MG63 (cell line): ENCODE measurements around the gene TRPV5. TPM values are rescaled to one million over a fixed set of nuclear protein-coding genes. Genes with fewer than 3 reads are reported as not detected.

Experiments used
- DNase-seq: peaks from one replicate; pipeline ENCODE4 v3.0.0-alpha.2; 2020
- H3K27me3 ChIP-seq: fragments of 250-450 bp; sonication (Bioruptor Pico); 2 replicates; pipeline ENCODE4 v1.5.1; 2020; ENCODE audit warnings: mild to moderate bottlenecking, moderate library complexity
- H3K36me3 ChIP-seq: fragments of 250-450 bp; sonication (Bioruptor Pico); 2 replicates; pipeline ENCODE4 v1.5.1; 2020; ENCODE audit warnings: mild to moderate bottlenecking, moderate library complexity
- H3K4me3 ChIP-seq: fragments of 250-450 bp; sonication (Bioruptor Pico); 2 replicates; pipeline ENCODE4 v1.5.1; 2020; ENCODE audit warnings: mild to moderate bottlenecking, moderate library complexity
- H3K9me3 ChIP-seq: fragments of 250-450 bp; sonication (Bioruptor Pico); 2 replicates; pipeline ENCODE4 v1.5.1; 2020; ENCODE audit warnings: mild to moderate bottlenecking, moderate library complexity
- total RNA-seq: library from RNA; depleted of rRNA; stranded (reverse); fragments of >200 nt; shearing (Covaris generic); gene quantifications from 2 replicates; pipeline ENCODE4 v1.2.3, GENCODE V29; 2014; ENCODE audit warnings: low replicate concordance

Gene TRPV5
- total RNA-seq, 1 experiment from 2014 or later, result not detected

GRCh38 chr7:142923391-142923790 lies 10.2 kb downstream of the TRPV5 start:
- Histone ChIP-seq H3K4me3 (no peak overlapping the region), H3K27me3 (no peaks in the 10 kb centered on the region), H3K9me3 (no peaks in the 10 kb centered on the region), H3K36me3 (no peaks in the 10 kb centered on the region)
- DNase-seq, result no peak

- H3K9me3 ChIP-seq, result no peaks in the 10 kb centered on the region
- no peak for DNase-seq
- H3K4me3 ChIP-seq, result no peak overlapping the region
- H3K27me3 ChIP-seq, result no peaks in the 10 kb centered on the region
- no peaks in the 10 kb centered on the region for H3K36me3 ChIP-seq
These were observed 13.9 kb downstream of the TRPV5 start for GRCh38 chr7:142919656-142920055.

GRCh38 chr7:142918901-142919300 lies 14.6 kb downstream of the TRPV5 start:
- Histone ChIP-seq H3K27me3 (no peaks in the 10 kb centered on the region), H3K36me3 (no peaks in the 10 kb centered on the region), H3K9me3 (no peaks in the 10 kb centered on the region), H3K4me3 (no peak overlapping the region)
- DNase-seq, result no peak

GRCh38 chr7:142917447-142917846 lies 16.1 kb downstream of the TRPV5 start:
- no peak for DNase-seq
- Histone ChIP-seq H3K4me3 (no peak overlapping the region), H3K36me3 (no peaks in the 10 kb centered on the region), H3K27me3 (no peaks in the 10 kb centered on the region), H3K9me3 (no peaks in the 10 kb centered on the region)

GRCh38 chr7:142916508-142916907 lies 17.0 kb downstream of the TRPV5 start:
- H3K9me3 ChIP-seq, result no peaks in the 10 kb centered on the region
- DNase-seq, result no peak
- no peaks in the 10 kb centered on the region for H3K27me3 ChIP-seq
- no peak overlapping the region for H3K4me3 ChIP-seq
- no peaks in the 10 kb centered on the region for H3K36me3 ChIP-seq

GRCh38 chr7:142915315-142915714 lies 18.2 kb downstream of the TRPV5 start:
- Histone ChIP-seq H3K4me3 (no peak overlapping the region), H3K36me3 (no peaks in the 10 kb centered on the region), H3K27me3 (no peaks in the 10 kb centered on the region), H3K9me3 (no peaks in the 10 kb centered on the region)
- DNase-seq, result no peak

GRCh38 chr7:142914121-142914520 lies 19.4 kb downstream of the TRPV5 start:
- Histone ChIP-seq H3K9me3 (no peaks in the 10 kb centered on the region), H3K4me3 (no peak overlapping the region), H3K27me3 (no peaks in the 10 kb centered on the region), H3K36me3 (no peaks in the 10 kb centered on the region)
- DNase-seq, result no peak

- no peak for DNase-seq
- H3K4me3 ChIP-seq, result no peak overlapping the region
- H3K36me3 ChIP-seq, result no peaks in the 10 kb centered on the region
- no peaks in the 10 kb centered on the region for H3K9me3 ChIP-seq
- H3K27me3 ChIP-seq, result no peaks in the 10 kb centered on the region
These were observed 20.0 kb downstream of the TRPV5 start for GRCh38 chr7:142913566-142913965.

GRCh38 chr7:142913051-142913450 lies 20.5 kb downstream of the TRPV5 start:
- no peaks in the 10 kb centered on the region for H3K27me3 ChIP-seq
- no peaks in the 10 kb centered on the region for H3K9me3 ChIP-seq
- H3K36me3 ChIP-seq, result no peaks in the 10 kb centered on the region
- H3K4me3 ChIP-seq, result no peak overlapping the region
- DNase-seq, result no peak

- DNase-seq, result no peak
- Histone ChIP-seq H3K4me3 (no peak overlapping the region), H3K36me3 (no peaks in the 10 kb centered on the region), H3K9me3 (no peaks in the 10 kb centered on the region), H3K27me3 (no peaks in the 10 kb centered on the region)
These were observed 23.1 kb downstream of the TRPV5 start for GRCh38 chr7:142910481-142910880.

GRCh38 chr7:142910031-142910433 lies 23.5 kb downstream of the TRPV5 start:
- no peaks in the 10 kb centered on the region for H3K9me3 ChIP-seq
- H3K27me3 ChIP-seq, result no peaks in the 10 kb centered on the region
- H3K36me3 ChIP-seq, result no peaks in the 10 kb centered on the region
- no peak for DNase-seq
- H3K4me3 ChIP-seq, result no peak overlapping the region

- Histone ChIP-seq H3K27me3 (no peaks in the 10 kb centered on the region), H3K36me3 (no peaks in the 10 kb centered on the region), H3K4me3 (no peak overlapping the region), H3K9me3 (no peaks in the 10 kb centered on the region)
- DNase-seq, result peak; percentile 13
These were observed 24.3 kb downstream of the TRPV5 start for GRCh38 chr7:142908921-142909890.

- H3K9me3 ChIP-seq, result no peaks in the 10 kb centered on the region
- DNase-seq, result no peak
- no peaks in the 10 kb centered on the region for H3K36me3 ChIP-seq
- no peak overlapping the region for H3K4me3 ChIP-seq
- no peaks in the 10 kb centered on the region for H3K27me3 ChIP-seq
These were observed 25.3 kb downstream of the TRPV5 start for GRCh38 chr7:142908290-142908689.

- H3K36me3 ChIP-seq, result no peaks in the 10 kb centered on the region
- no peak for DNase-seq
- H3K27me3 ChIP-seq, result no peaks in the 10 kb centered on the region
- H3K4me3 ChIP-seq, result no peak overlapping the region
- H3K9me3 ChIP-seq, result no peaks in the 10 kb centered on the region
These were observed 26.9 kb downstream of the TRPV5 start for GRCh38 chr7:142906643-142907042.

GRCh38 chr7:142905759-142906158 lies 27.8 kb downstream of the TRPV5 start:
- DNase-seq, result no peak
- no peak overlapping the region for H3K4me3 ChIP-seq
- H3K27me3 ChIP-seq, result no peaks in the 10 kb centered on the region
- H3K9me3 ChIP-seq, result no peaks in the 10 kb centered on the region
- no peaks in the 10 kb centered on the region for H3K36me3 ChIP-seq

- Histone ChIP-seq H3K36me3 (no peaks in the 10 kb centered on the region), H3K9me3 (no peaks in the 10 kb centered on the region), H3K4me3 (no peak overlapping the region), H3K27me3 (no peaks in the 10 kb centered on the region)
- no peak for DNase-seq
These were observed 29.4 kb downstream of the TRPV5 start for GRCh38 chr7:142904128-142904527.

GRCh38 chr7:142901426-142902259 lies 31.9 kb downstream of the TRPV5 start:
- no peak for DNase-seq
- H3K27me3 ChIP-seq, result no peaks in the 10 kb centered on the region
- H3K4me3 ChIP-seq, result no peak overlapping the region

More at GRCh38 chr7:142901426-142902259, 31.9 kb downstream of the TRPV5 start:
- Histone ChIP-seq H3K36me3 (no peaks in the 10 kb centered on the region), H3K9me3 (no peaks in the 10 kb centered on the region)
